Type B pancreatic cell (in vitro differentiated cells): ENCODE measurements around the gene EN1. TPM values are rescaled to one million over a fixed set of nuclear protein-coding genes. Genes with fewer than 3 reads are reported as not detected.

ENCODE experiments used
- DNase-seq: peaks from one replicate; pipeline ENCODE4 v3.0.0; 2021; ENCODE audit warnings: mixed read lengths; ENCODE audit not compliant: unreplicated experiment; ENCODE audit errors: extremely low spot score
- H3K27ac Mint-ChIP-seq: 2 replicates; pipeline ENCODE4 v1.8.0; 2021; ENCODE audit warnings: mild to moderate bottlenecking, mixed read lengths
- H3K27me3 Mint-ChIP-seq: 2 replicates; pipeline ENCODE4 v1.8.0; 2021; ENCODE audit warnings: mixed read lengths
- H3K36me3 Mint-ChIP-seq: 2 replicates; pipeline ENCODE4 v1.8.0; 2021; ENCODE audit warnings: mixed read lengths
- H3K4me1 Mint-ChIP-seq: one replicate; pipeline ENCODE4 v1.8.0; 2021; ENCODE audit warnings: mixed read lengths; ENCODE audit not compliant: unreplicated experiment
- H3K4me3 Mint-ChIP-seq: 2 replicates; pipeline ENCODE4 v1.8.0; 2021; ENCODE audit warnings: mild to moderate bottlenecking, mixed read lengths
- H3K9me3 Mint-ChIP-seq: 2 replicates; pipeline ENCODE4 v1.8.0; 2021; ENCODE audit warnings: mixed read lengths
- total RNA-seq: library from RNA; stranded (reverse); gene quantifications from 2 replicates; pipeline ENCODE4 v1.2.1, GENCODE V29; 2021; ENCODE audit warnings: low replicate concordance
- TF ChIP-seq, protein P1 (sequence below): fragments of 200-600 bp; sonication (generic); conservative IDR thresholded peaks from 2 replicates; pipeline ENCODE4 v1.5.0; 2021; ENCODE audit warnings: antibody characterized with exemption, mild to moderate bottlenecking

The EN1 gene
- total RNA-seq, 1 donor from 2014 or later: 2.7 TPM

DNA sequence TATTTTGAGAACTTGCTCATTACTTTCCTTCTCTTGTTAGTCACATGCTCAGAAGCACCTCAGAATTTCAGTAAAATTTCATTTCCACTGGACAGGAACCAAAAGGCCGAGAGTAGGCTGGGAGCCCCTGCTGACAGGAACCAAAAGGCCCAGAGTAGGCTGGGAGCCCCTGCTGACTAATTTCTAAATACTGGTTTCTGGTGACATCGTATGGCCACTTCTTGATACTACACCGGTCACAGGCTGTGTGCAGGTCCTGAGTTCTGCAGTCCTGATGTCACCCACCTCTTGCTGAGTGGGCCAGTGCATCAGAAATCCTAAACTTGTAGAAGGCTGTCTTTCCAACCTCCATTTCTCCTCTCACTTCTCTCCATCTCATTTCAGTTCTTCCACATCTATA, 17.7 kb upstream of the EN1 start:
- TF ChIP-seq, protein P1, sequence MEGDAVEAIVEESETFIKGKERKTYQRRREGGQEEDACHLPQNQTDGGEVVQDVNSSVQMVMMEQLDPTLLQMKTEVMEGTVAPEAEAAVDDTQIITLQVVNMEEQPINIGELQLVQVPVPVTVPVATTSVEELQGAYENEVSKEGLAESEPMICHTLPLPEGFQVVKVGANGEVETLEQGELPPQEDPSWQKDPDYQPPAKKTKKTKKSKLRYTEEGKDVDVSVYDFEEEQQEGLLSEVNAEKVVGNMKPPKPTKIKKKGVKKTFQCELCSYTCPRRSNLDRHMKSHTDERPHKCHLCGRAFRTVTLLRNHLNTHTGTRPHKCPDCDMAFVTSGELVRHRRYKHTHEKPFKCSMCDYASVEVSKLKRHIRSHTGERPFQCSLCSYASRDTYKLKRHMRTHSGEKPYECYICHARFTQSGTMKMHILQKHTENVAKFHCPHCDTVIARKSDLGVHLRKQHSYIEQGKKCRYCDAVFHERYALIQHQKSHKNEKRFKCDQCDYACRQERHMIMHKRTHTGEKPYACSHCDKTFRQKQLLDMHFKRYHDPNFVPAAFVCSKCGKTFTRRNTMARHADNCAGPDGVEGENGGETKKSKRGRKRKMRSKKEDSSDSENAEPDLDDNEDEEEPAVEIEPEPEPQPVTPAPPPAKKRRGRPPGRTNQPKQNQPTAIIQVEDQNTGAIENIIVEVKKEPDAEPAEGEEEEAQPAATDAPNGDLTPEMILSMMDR: peak; percentile 82
- no peak for DNase-seq
- Mint-ChIP-seq H3K4me1 (no peaks in the 10 kb centered on the region), H3K9me3 (no peaks in the 10 kb centered on the region), H3K36me3 (no peaks in the 10 kb centered on the region), H3K27ac (no peak overlapping the region), H3K4me3 (no peak overlapping the region), H3K27me3 (peaks cover 66% of the 10 kb centered on the region)

DNA sequence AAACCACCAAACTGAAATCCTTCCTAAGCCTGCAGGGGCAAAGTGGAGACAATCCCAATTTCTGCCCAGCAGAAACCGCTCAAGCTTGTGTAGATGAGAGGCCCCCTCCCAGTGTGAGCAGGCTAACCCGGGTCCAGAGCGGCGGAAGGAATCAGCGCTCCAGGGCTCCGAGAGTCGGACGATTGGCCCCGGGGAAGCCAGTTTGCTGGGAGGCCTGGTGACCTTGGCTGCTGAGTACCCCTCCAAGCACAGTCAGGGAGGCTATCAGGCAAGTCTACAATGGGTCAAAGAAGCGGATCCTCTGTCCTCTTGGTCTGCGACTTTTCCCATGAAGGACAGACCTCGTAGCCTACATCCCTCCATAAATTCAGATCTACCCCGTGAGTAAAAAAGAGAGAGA, 16.8 kb upstream of the EN1 start:
- Mint-ChIP-seq H3K27ac (no peak overlapping the region), H3K4me1 (no peaks in the 10 kb centered on the region), H3K36me3 (no peaks in the 10 kb centered on the region), H3K9me3 (no peaks in the 10 kb centered on the region), H3K27me3 (peaks cover 68% of the 10 kb centered on the region), H3K4me3 (no peak overlapping the region)
- DNase-seq: peak; percentile 62
- TF ChIP-seq, protein P1: no peak

DNA sequence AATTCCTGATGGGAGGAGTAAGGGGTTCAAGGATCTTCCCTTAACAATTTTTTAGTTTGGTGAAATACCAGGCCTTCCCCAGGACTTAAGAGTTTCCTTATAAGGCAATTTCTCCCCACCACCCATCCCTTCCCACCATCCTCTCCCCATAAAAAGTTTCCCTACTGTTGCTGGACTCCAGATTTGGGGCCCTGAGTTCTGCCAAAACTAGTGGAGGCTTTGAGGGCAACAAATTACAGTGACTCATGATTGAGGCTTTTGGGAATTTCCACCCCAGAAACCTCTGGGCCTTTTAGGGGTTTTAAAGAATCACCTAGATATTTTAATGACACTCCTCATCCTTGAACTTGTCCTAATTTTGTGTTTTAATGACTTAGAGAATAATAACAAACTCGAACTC, 14.3 kb upstream of the EN1 start:
- Mint-ChIP-seq H3K4me3 (no peak overlapping the region), H3K36me3 (no peaks in the 10 kb centered on the region), H3K4me1 (no peaks in the 10 kb centered on the region), H3K9me3 (no peaks in the 10 kb centered on the region), H3K27ac (no peak overlapping the region), H3K27me3 (peaks cover 88% of the 10 kb centered on the region)
- TF ChIP-seq, protein P1: no peak
- DNase-seq: no peak

DNA sequence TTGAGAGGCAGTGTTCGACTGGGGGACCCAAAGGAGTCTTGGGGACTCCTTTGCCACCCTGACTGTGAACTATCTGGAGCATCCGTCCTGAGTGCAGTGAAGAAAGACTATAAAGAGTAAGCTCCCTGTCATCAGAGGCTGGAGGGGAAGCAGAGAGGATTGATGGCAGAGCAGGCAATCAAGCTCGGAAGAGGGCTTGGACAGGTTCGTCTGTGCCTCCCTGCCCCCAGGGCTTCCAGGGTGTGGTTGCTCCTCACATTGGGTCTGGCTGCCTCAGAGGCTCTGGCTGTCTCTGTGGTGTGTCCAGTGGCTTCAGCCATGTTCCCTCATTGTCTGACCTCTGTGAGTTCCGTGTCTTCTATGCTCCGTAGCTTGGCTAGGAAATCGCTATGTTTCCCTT, 13.8 kb upstream of the EN1 start:
- H3K9me3 Mint-ChIP-seq: no peaks in the 10 kb centered on the region
- no peaks in the 10 kb centered on the region for H3K36me3 Mint-ChIP-seq
- H3K27me3 Mint-ChIP-seq: peaks cover 93% of the 10 kb centered on the region
- H3K4me1 Mint-ChIP-seq: no peaks in the 10 kb centered on the region
- no peak overlapping the region for H3K27ac Mint-ChIP-seq
- DNase-seq: peak; percentile 52
- TF ChIP-seq, protein P1: no peak
- no peak overlapping the region for H3K4me3 Mint-ChIP-seq

DNA sequence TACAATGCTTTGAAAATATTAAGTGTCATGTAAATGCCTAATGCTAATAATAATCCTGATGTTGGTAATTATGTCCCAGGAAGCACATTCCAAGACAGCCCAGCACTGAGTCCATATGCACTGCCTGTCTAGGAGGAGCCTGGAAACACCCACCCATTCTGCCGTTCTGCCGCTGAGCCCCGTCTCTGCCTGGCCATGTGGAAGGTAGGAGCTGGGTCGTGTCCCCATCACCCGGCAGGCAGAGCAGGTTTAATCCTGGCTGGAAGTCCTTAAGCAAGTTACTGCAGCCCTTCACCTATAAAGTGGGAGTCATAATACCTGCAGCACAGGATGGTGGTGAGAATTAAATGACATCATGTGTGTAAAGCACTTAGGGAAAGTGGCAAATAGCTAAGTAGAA, 13.1 kb upstream of the EN1 start:
- Mint-ChIP-seq H3K27me3 (peaks cover 100% of the 10 kb centered on the region), H3K4me3 (no peak overlapping the region), H3K4me1 (no peaks in the 10 kb centered on the region), H3K9me3 (no peaks in the 10 kb centered on the region), H3K36me3 (no peaks in the 10 kb centered on the region), H3K27ac (no peak overlapping the region)
- TF ChIP-seq, protein P1: no peak
- DNase-seq: no peak

DNA sequence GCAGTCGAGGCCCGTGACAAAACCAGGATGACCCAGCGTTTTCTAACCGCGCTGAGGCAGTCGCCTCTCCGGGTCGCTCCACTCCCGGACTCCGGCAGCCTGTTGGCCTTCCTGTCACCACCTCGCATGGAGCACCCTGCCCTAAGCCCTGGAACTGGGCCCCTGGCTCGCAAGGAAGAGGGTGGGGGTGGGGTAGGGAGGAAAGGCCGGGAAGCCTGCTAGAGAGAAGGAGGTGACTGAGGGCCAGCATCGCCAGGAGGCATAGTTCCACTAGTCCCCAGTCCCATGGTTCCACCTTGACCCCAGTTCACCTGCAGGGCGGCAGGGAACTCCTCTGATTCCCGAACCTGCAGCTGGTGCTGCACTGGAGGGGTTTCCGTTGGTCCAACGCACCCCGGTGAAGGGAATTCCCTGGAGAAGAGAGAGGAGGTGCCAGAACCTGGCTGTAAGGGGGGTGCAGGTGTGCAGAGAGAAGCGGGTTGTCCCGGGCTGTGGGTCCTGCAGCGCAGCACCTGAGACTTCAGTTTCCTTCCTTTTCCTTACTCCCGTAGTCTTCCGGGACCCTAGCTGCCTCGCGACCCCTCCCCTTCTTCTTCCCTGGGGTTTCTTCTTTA, 11.8 kb upstream of the EN1 start:
- Mint-ChIP-seq H3K4me1 (no peaks in the 10 kb centered on the region), H3K9me3 (no peaks in the 10 kb centered on the region), H3K27ac (no peak overlapping the region), H3K27me3 (peaks cover 100% of the 10 kb centered on the region), H3K36me3 (no peaks in the 10 kb centered on the region), H3K4me3 (no peak overlapping the region)
- no peak for DNase-seq
- TF ChIP-seq, protein P1: no peak
